Measurements from ENCODE around the gene COA8.

COA8 gene

GRCh38 chr14:103627073-103628025, 64.6 kb downstream of the COA8 start:
- DNase-seq: no peak

- DNase-seq: peak; percentile 59
Measured at GRCh38 chr14:103628221-103628683, 65.5 kb downstream of the COA8 start.

- DNase-seq: peak; percentile 64
Measured at GRCh38 chr14:103628684-103629502, 66.1 kb downstream of the COA8 start, which contains the start of gene KLC1. Gene KLC1, plus strand, starts transcription at chr14:103629211. Its CDS starts 25,354 bp downstream, at chr14:103654565.

GRCh38 chr14:103629503-103630121, 66.9 kb downstream of the COA8 start:
- no peak for DNase-seq

GRCh38 chr14:103630364-103631108, 67.8 kb downstream of the COA8 start:
- no peak for DNase-seq

GRCh38 chr14:103633391-103633790, 70.6 kb downstream of the COA8 start:
- no peak for DNase-seq

- DNase-seq: no peak
Measured at GRCh38 chr14:103634156-103634555, 71.4 kb downstream of the COA8 start.

GRCh38 chr14:103638594-103638993, 75.8 kb downstream of the COA8 start:
- DNase-seq: no peak

Data from fibroblast of upper back skin (primary cell).